Tibial artery (tissue), 4 donors: Measurements from ENCODE around the gene ERVK3-1.
"Not testable (repeated sequence)": the region's sequence is repeated elsewhere in the genome, so short reads cannot be mapped to it uniquely, and the experiment has no call there.

Experiments used
- DNase-seq, 2 donors: peaks; one replicate each; pipeline ENCODE4 v3.0.0-alpha.2; 2019
- H3K27ac ChIP-seq, 2 donors: fragments of 200-600 bp; sonication (generic) in 1 of 2; 1 replicate in 1 of 2; 2 replicates in 1 of 2; pipeline ENCODE4 v1.5.1; 2018 to 2019; ENCODE audit warnings: mild to moderate bottlenecking in 1 of 2
- H3K27me3 ChIP-seq, 2 donors: fragments of 200-600 bp; sonication (generic) in 1 of 2; one replicate each; pipeline versions ENCODE4 v1.5.1 to v1.6.0; 2016 to 2019
- H3K36me3 ChIP-seq, 3 donors: fragments of 200-600 bp; sonication (generic) in 2 of 3; one replicate each; pipeline ENCODE4 v1.5.1; 2016 to 2019; ENCODE audit warnings: mild to moderate bottlenecking in 2 of 3
- H3K4me1 ChIP-seq, 4 donors: fragments of 200-600 bp; sonication (generic) in 2 of 4; 1 replicate in 3 of 4; 2 replicates in 1 of 4; pipeline ENCODE4 v1.5.1; 2016 to 2019
- H3K4me3 ChIP-seq, 2 donors: fragments of 200-600 bp; sonication (generic) in 1 of 2; 1 replicate in 1 of 2; 2 replicates in 1 of 2; pipeline ENCODE4 v1.5.1; 2018 to 2019; ENCODE audit warnings: mild to moderate bottlenecking in 2 of 2
- H3K9me3 ChIP-seq, 3 donors: fragments of 200-600 bp; sonication (generic) in 1 of 3; one replicate each; pipeline ENCODE4 v1.5.1; 2016 to 2019
- intact Hi-C: fragments of 100-400 bp; cut with DNase I; formaldehyde crosslinking; loops from one replicate; pipeline ENCODE4 v1.15.0; 2023; ENCODE audit warnings: low total_unique reads
- TF ChIP-seq, protein P1 (sequence below), 2 experiments: fragments of 200-600 bp in 1 of 2; fragments of 450-650 bp in 1 of 2; IDR thresholded peaks; one replicate each; pipeline ENCODE4 v1.5.1; 2017 to 2019; ENCODE audit warnings: antibody characterized with exemption in 2 of 2, mild to moderate bottlenecking in 1 of 2, moderate library complexity in 1 of 2

The ERVK3-1 gene

DNA sequence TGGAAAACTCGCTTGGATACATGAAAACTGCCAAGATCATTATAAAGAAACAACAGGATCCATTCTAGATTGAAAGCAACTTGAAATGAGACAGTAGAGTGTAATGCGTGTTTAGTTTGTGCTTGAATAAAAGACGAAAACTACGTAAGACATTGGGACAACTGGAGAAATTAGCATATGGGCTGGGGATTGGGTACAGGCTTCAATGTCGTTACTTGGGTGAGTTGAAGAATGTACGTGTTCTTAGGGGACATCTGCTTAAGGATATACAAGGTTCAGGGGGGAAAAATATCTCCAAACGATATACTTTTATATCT, 471 bp upstream of the ERVK3-1 start:
- Histone ChIP-seq H3K27me3 (no peaks in the 10 kb centered on the region), H3K36me3 (peaks cover 33 to 56% (median 50%) of the 10 kb centered on the region in 3 donors), H3K9me3 (peaks cover 0 to 5% (median 0%) of the 10 kb centered on the region in 3 donors), H3K27ac (peak overlapping the region; percentile 81 to 93), H3K4me3 (peak overlapping the region; percentile 78 to 91), H3K4me1 (peaks cover 0 to 19% (median 10%) of the 10 kb centered on the region in 4 donors)
- no peak for DNase-seq
- TF ChIP-seq, protein P1, sequence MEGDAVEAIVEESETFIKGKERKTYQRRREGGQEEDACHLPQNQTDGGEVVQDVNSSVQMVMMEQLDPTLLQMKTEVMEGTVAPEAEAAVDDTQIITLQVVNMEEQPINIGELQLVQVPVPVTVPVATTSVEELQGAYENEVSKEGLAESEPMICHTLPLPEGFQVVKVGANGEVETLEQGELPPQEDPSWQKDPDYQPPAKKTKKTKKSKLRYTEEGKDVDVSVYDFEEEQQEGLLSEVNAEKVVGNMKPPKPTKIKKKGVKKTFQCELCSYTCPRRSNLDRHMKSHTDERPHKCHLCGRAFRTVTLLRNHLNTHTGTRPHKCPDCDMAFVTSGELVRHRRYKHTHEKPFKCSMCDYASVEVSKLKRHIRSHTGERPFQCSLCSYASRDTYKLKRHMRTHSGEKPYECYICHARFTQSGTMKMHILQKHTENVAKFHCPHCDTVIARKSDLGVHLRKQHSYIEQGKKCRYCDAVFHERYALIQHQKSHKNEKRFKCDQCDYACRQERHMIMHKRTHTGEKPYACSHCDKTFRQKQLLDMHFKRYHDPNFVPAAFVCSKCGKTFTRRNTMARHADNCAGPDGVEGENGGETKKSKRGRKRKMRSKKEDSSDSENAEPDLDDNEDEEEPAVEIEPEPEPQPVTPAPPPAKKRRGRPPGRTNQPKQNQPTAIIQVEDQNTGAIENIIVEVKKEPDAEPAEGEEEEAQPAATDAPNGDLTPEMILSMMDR (IDR thresholded peaks at IDR 0.05), result no peak
- intact Hi-C loops, result loop anchor here (2.0 to 5.0 kb wide), 2 partner anchors 26 to 122 kb away; partner anchors contain the start of genes ZNF274 and ZNF8

DNA sequence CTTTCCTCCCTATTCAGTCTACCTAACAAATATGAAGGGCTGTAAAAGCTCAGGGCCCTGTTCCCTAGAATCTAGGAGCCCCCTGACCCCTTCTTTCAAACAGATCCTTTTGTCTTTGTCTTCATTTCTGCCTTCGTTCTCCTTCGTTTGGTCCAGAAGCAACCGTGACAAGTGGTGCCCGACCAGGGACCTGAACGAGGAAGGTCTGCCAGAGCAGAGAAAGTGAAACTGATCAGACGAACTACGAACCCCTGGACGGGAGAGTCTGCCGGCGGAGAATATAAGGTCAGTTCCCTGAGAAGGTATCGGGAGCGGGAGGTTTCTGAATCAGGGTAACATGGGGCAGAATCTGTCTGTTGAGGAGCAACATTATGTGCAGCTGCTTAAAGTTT, 751 bp downstream of the ERVK3-1 start:
- Histone ChIP-seq H3K27ac (peak overlapping the region; percentile 81 to 93), H3K4me1 (peaks cover 0 to 19% (median 12%) of the 10 kb centered on the region in 4 donors), H3K4me3 (peak overlapping the region; percentile 78 to 91), H3K9me3 (no peaks in the 10 kb centered on the region), H3K27me3 (no peaks in the 10 kb centered on the region), H3K36me3 (peaks cover 21 to 44% (median 38%) of the 10 kb centered on the region in 3 donors)
- DNase-seq, result no peak
- intact Hi-C loops, result loop anchor here (2.0 kb wide), 1 partner anchor 27 kb away; the partner anchor contains the start of gene ZNF8
- TF ChIP-seq, protein P1 (IDR thresholded peaks at IDR 0.05), result no peak

- TF ChIP-seq, protein P1 (IDR thresholded peaks at IDR 0.05), result no peak
- intact Hi-C loops, result no loop called here
- H3K27me3 ChIP-seq, result no peaks in the 10 kb centered on the region
- no peaks in the 10 kb centered on the region for H3K9me3 ChIP-seq
- no peak overlapping the region for H3K4me3 ChIP-seq
- no peak overlapping the region for H3K27ac ChIP-seq
- peaks cover 0 to 19% (median 12%) of the 10 kb centered on the region in 4 donors for H3K4me1 ChIP-seq
- DNase-seq, result no peak
- peaks cover 28 to 53% (median 51%) of the 10 kb centered on the region in 3 donors for H3K36me3 ChIP-seq
These were observed 2.6 kb downstream of the ERVK3-1 start for GRCh38 chr19:58307736-58308135.

DNA sequence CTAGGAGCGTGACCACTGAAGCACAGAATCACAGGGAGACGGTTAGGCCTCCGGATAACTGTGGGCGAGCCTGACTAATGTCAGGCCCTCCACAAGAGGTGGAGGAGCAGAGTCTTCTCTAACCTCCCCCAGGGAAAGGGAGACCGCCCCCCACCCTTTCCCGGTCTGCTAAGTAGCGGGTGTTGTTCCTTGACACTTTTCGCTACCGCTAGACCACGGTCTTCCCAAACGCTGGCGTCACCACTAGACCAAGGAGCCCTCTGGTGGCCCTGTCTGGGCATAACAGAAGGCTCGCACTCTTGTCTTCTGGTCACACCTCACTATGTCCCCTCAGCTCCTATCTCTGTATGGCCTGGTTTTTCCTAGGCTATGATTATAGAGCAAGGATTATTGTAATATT, 5.5 kb downstream of the ERVK3-1 start:
- intact Hi-C loops, H3K27me3 ChIP-seq, H3K9me3 ChIP-seq, DNase-seq, H3K4me3 ChIP-seq, H3K27ac ChIP-seq: not testable (repeated sequence)
- TF ChIP-seq, protein P1 (IDR thresholded peaks at IDR 0.05), result peak; percentile 38 to 48
- H3K36me3 ChIP-seq, result peaks cover 53 to 81% (median 80%) of the 10 kb centered on the region in 3 donors
- peaks cover 0 to 12% (median 11%) of the 10 kb centered on the region in 4 donors for H3K4me1 ChIP-seq

DNA sequence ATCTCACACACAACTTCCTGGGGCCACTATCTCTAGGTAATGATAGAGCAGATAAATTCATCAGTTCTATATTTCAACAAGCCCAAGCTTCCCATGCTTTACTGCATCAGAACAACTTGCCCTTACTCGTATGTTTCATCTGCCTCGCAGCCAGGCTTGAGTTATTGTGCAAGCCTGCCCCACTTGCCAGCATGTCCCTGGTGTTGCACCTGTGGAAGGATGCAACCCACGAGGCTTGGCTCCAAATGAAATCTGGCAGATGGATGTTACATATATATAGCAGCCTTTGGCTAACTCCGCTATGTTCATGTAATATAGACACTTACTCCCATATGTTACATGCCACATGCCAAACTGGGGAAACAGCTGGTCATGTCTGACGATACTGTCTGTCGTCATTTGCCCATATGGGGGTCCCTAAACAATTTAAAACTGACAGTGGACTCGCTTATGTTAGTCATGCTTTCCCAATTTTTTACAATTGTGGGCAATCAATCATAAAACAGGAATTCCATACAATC, 6.2 kb downstream of the ERVK3-1 start:
- no peak overlapping the region for H3K27ac ChIP-seq
- H3K9me3 ChIP-seq, result no peaks in the 10 kb centered on the region
- intact Hi-C loops, result no loop called here
- TF ChIP-seq, protein P1 (IDR thresholded peaks at IDR 0.05), result no peak
- H3K36me3 ChIP-seq, result peaks cover 53 to 85% (median 82%) of the 10 kb centered on the region in 3 donors
- DNase-seq, result no peak
- H3K27me3 ChIP-seq, result no peaks in the 10 kb centered on the region
- H3K4me3 ChIP-seq, result no peak overlapping the region
- peaks cover 0 to 6% (median 4%) of the 10 kb centered on the region in 4 donors for H3K4me1 ChIP-seq
